Esophagus squamous epithelium (tissue), 4 donors: Measurements from ENCODE around the gene KCTD5.
"Not testable (repeated sequence)": the region's sequence is repeated elsewhere in the genome, so short reads cannot be mapped to it uniquely, and the experiment has no call there.

ENCODE experiments used
- POLR2A ChIP-seq, 4 donors: fragments of 450-650 bp; IDR thresholded peaks; one replicate each; pipeline ENCODE4 v1.6.1; 2017; ENCODE audit warnings: antibody characterized with exemption in 4 of 4, mild to moderate bottlenecking in 4 of 4, moderate library complexity in 3 of 4
- TF ChIP-seq, protein P1 (sequence below), 6 experiments: fragments of 450-650 bp in 4 of 6; fragments of 200-600 bp in 2 of 6; sonication (generic) in 2 of 6; IDR thresholded peaks; one replicate each; pipeline ENCODE4 v1.5.1; 2016 to 2019; ENCODE audit warnings: antibody characterized with exemption in 6 of 6, mild to moderate bottlenecking in 4 of 6, moderate library complexity in 4 of 6

DNA sequence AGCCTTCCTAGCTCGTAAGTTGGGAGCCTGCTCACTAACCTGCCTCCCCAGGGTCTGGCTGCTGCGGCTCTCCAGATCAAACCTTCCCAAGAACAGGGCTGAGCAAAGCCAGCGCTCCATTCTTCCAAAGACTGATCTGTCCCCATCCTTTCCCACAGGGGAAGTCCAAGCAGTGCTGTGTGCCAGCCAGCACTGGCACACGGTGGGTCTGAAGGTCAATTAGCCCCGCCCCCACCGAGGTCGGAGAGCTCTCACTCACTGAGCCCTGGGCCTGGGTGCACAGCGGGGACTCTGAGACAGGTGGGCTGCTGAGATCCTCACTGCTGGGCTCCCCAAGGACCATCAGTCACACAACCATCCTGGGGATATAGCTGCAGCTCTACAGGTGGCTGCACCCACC is 27.4 kb upstream of the KCTD5 start:
- TF ChIP-seq, protein P1, sequence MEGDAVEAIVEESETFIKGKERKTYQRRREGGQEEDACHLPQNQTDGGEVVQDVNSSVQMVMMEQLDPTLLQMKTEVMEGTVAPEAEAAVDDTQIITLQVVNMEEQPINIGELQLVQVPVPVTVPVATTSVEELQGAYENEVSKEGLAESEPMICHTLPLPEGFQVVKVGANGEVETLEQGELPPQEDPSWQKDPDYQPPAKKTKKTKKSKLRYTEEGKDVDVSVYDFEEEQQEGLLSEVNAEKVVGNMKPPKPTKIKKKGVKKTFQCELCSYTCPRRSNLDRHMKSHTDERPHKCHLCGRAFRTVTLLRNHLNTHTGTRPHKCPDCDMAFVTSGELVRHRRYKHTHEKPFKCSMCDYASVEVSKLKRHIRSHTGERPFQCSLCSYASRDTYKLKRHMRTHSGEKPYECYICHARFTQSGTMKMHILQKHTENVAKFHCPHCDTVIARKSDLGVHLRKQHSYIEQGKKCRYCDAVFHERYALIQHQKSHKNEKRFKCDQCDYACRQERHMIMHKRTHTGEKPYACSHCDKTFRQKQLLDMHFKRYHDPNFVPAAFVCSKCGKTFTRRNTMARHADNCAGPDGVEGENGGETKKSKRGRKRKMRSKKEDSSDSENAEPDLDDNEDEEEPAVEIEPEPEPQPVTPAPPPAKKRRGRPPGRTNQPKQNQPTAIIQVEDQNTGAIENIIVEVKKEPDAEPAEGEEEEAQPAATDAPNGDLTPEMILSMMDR (IDR thresholded peaks at IDR 0.05), result not testable (repeated sequence)
- not testable (repeated sequence) for TF ChIP-seq POLR2A (IDR thresholded peaks at IDR 0.05)
